IMR-90 (cell line): ENCODE data around the gene NSF. TPM values are rescaled to one million over a fixed set of nuclear protein-coding genes. Genes with fewer than 3 reads are reported as not detected.
A peak's percentile ranks its signal among the peaks of the same experiment; 100 is the strongest.

Experiments used
- ATAC-seq: fragments of 200-7000 bp; cut with Tn5 transposase; 2 replicates; pipeline ENCODE4 v1.9.1; 2020; ENCODE audit warnings: low read depth, mild to moderate bottlenecking, moderate library complexity
- BruUV-seq: library from RNA; stranded (reverse); fragments of 400-500 nt; replicated peaks from 2 replicates; lab custom pipeline; 2021; lab: Mats Ljungman, UMichigan
- CTCF ChIA-PET: fragments of 300-600 bp; formaldehyde crosslinking; extraction: SDS; loops from one replicate; lab custom pipeline; 2021; ENCODE audit warnings: antibody characterized with exemption; lab: Yijun Ruan, JAX
- POLR2A ChIA-PET: fragments of 300-600 bp; sonication (Branson Sonifier 250); formaldehyde crosslinking; loops from one replicate; lab custom pipeline; 2022; ENCODE audit warnings: antibody characterized with exemption; ENCODE audit not compliant: unreplicated experiment; lab: Charles Lee
- DNase-seq: peaks from one replicate; pipeline ENCODE4 v3.0.0; 2013
- H2AFZ ChIP-seq: replicated peaks from 2 replicates; pipeline ENCODE3; 2013; ENCODE audit warnings: low read length, mild to moderate bottlenecking; ENCODE audit not compliant: poor library complexity
- H2AK5ac ChIP-seq: 2 replicates; pipeline ENCODE4 v1.6.1; 2013; ENCODE audit warnings: low read depth, low read length, inconsistent platforms
- H2AK9ac ChIP-seq: replicated peaks from 2 replicates; pipeline ENCODE3; 2013; ENCODE audit warnings: mild to moderate bottlenecking, low read depth, low read length, moderate library complexity; ENCODE audit not compliant: poor library complexity
- H2BK120ac ChIP-seq: 2 replicates; pipeline ENCODE4 v1.6.1; 2013; ENCODE audit warnings: low read depth, low read length, inconsistent platforms
- H2BK15ac ChIP-seq: 3 replicates; pipeline ENCODE4 v1.6.1; 2013; ENCODE audit warnings: low read depth, low read length, inconsistent platforms
- H2BK20ac ChIP-seq: 2 replicates; pipeline ENCODE4 v1.6.1; 2013; ENCODE audit warnings: low read depth, mild to moderate bottlenecking, inconsistent platforms, low read length, moderate library complexity
- H2BK5ac ChIP-seq: 2 replicates; pipeline ENCODE4 v1.6.1; 2013; ENCODE audit warnings: mild to moderate bottlenecking, low read depth, low read length, inconsistent platforms; ENCODE audit not compliant: poor library complexity, severe bottlenecking
- H3K14ac ChIP-seq: replicated peaks from 2 replicates; pipeline ENCODE4 v1.6.1; 2013; ENCODE audit warnings: low read depth, low read length, inconsistent platforms
- H3K18ac ChIP-seq: 2 replicates; pipeline ENCODE4 v1.6.1; 2013; ENCODE audit warnings: low read depth, low read length, control low read depth
- H3K23ac ChIP-seq: 2 replicates; pipeline ENCODE4 v1.6.1; 2013; ENCODE audit warnings: low read depth, low read length, inconsistent platforms
- H3K27ac ChIP-seq: 2 replicates; pipeline ENCODE4 v1.5.1; 2013; ENCODE audit warnings: mild to moderate bottlenecking, control low read depth, low read length; ENCODE audit not compliant: insufficient read depth
- H3K27me3 ChIP-seq: 2 replicates; pipeline ENCODE4 v1.6.1; 2013; ENCODE audit warnings: low read length; ENCODE audit not compliant: control insufficient read depth, insufficient read depth
- H3K36me3 ChIP-seq: 2 replicates; pipeline ENCODE4 v1.6.1; 2013; ENCODE audit warnings: low read length, mixed read lengths; ENCODE audit not compliant: control insufficient read depth, insufficient read depth
- H3K4ac ChIP-seq: 2 replicates; pipeline ENCODE4 v1.6.1; 2013; ENCODE audit warnings: low read depth, low read length, inconsistent platforms
- H3K4me1 ChIP-seq: 2 replicates; pipeline ENCODE4 v1.6.1; 2013; ENCODE audit warnings: low read length, mixed read lengths; ENCODE audit not compliant: control insufficient read depth, insufficient read depth
- H3K4me2 ChIP-seq: 2 replicates; pipeline ENCODE4 v1.6.1; 2013; ENCODE audit warnings: low read depth, mild to moderate bottlenecking, control low read depth, low read length, moderate library complexity
- H3K4me3 ChIP-seq: 2 replicates; pipeline ENCODE4 v1.5.1; 2013; ENCODE audit warnings: low read depth, mild to moderate bottlenecking, control low read depth, low read length, moderate library complexity; ENCODE audit not compliant: insufficient read depth
- H3K56ac ChIP-seq: 2 replicates; pipeline ENCODE4 v1.6.1; 2013; ENCODE audit warnings: low read length, inconsistent platforms; ENCODE audit not compliant: insufficient read depth; ENCODE audit errors: extremely low read depth
- H3K79me1 ChIP-seq, 2 experiments: 2 replicates each; pipeline ENCODE4 v1.6.1; 2013; ENCODE audit warnings: low read length in 2 of 2, inconsistent platforms in 1 of 2, low read depth in 1 of 2
- H3K9ac ChIP-seq: 2 replicates; pipeline ENCODE4 v1.6.1; 2013; ENCODE audit warnings: low read depth, low read length, control low read depth
- H3K9me1 ChIP-seq: 2 replicates; pipeline ENCODE4 v1.6.1; 2013; ENCODE audit warnings: low read length, inconsistent platforms; ENCODE audit not compliant: insufficient read depth
- H3K9me3 ChIP-seq: 2 replicates; pipeline ENCODE4 v1.6.1; 2013; ENCODE audit warnings: low read length; ENCODE audit not compliant: control insufficient read depth, insufficient read depth
- H4K20me1 ChIP-seq: 2 replicates; pipeline ENCODE4 v1.6.1; 2013; ENCODE audit warnings: low read length, inconsistent platforms; ENCODE audit not compliant: insufficient read depth
- H4K5ac ChIP-seq: 2 replicates; pipeline ENCODE4 v1.6.1; 2013; ENCODE audit warnings: mild to moderate bottlenecking, low read depth, low read length, control low read depth
- H4K8ac ChIP-seq, 2 experiments: 2 replicates each; pipeline ENCODE4 v1.6.1; 2013; ENCODE audit warnings: low read depth in 2 of 2, low read length in 2 of 2, control low read depth in 1 of 2, inconsistent platforms in 1 of 2
- H4K91ac ChIP-seq: 2 replicates; pipeline ENCODE4 v1.6.1; 2013; ENCODE audit warnings: low read depth, low read length, inconsistent platforms; ENCODE audit not compliant: insufficient read depth
- FOS ChIP-seq: fragments of 150-350 bp; IDR thresholded peaks from 2 replicates; pipeline ENCODE4 v1.6.1; 2016; ENCODE audit warnings: low read depth, low read length
- MAFK ChIP-seq: IDR thresholded peaks from 2 replicates; pipeline ENCODE4 v1.6.1; 2012; ENCODE audit warnings: low read depth, low read length, improper control_type of control experiment
- MXI1 ChIP-seq: IDR thresholded peaks from 2 replicates; pipeline ENCODE4 v1.6.1; 2012; ENCODE audit warnings: low read depth, mild to moderate bottlenecking, low read length, moderate library complexity, borderline replicate concordance
- NFE2L2 ChIP-seq: fragments of 150-350 bp; IDR thresholded peaks from 2 replicates; pipeline ENCODE4 v1.6.1; 2016; ENCODE audit warnings: low read depth, mild to moderate bottlenecking, low read length
- RAD21 ChIP-seq: IDR thresholded peaks from 2 replicates; pipeline ENCODE4 v1.6.1; 2012; ENCODE audit warnings: low read length, improper control_type of control experiment
- RCOR1 ChIP-seq: IDR thresholded peaks from 2 replicates; pipeline ENCODE4 v1.6.1; 2012; ENCODE audit warnings: mild to moderate bottlenecking, low read length, improper control_type of control experiment; ENCODE audit not compliant: insufficient replicate concordance
- WGBS, 2 experiments: methylation state at CpG; one replicate each; pipeline versions ENCODE4 v1.1.5 to v1.1.7; 2013; ENCODE audit warnings: missing lambda C conversion rate in 2 of 2; ENCODE audit not compliant: insufficient read length in 1 of 2; ENCODE audit errors: extremely low coverage in 2 of 2; 5-methylcytosine and 5-hydroxymethylcytosine counted together
- dilution Hi-C: fragments of 300-500 bp; cut with HindIII; formaldehyde crosslinking; loops from one replicate; pipeline ENCODE4 v1.14.3; 2018; ENCODE audit warnings: low sequenced_read_pairs; ENCODE audit not compliant: unreplicated experiment
- in situ Hi-C: fragments of 300-500 bp; cut with MboI; formaldehyde crosslinking; loops from 3 replicates; pipeline ENCODE4 v1.14.3; 2019; ENCODE audit warnings: low sequenced_read_pairs, inconsistent platforms, mixed read lengths
- intact Hi-C: fragments of 100-400 bp; cut with micrococcal nuclease; formaldehyde crosslinking; loops from 2 replicates; pipeline ENCODE4 v1.10.0; 2022
- polyA plus RNA-seq, 3 experiments: library from polyadenylated mRNA; depleted of rRNA; stranded (reverse); fragments of >200 nt; gene quantifications; 2 replicates each; pipeline ENCODE4 v1.2.3, GENCODE V29; 2012; ENCODE audit warnings: low replicate concordance in 1 of 3
- total RNA-seq: library from RNA; depleted of rRNA; stranded (reverse); fragments of >200 nt; gene quantifications from 2 replicates; pipeline ENCODE4 v1.2.3, GENCODE V29; 2012
- TF ChIP-seq, protein P1 (sequence below): fragments of 150-350 bp; IDR thresholded peaks from 2 replicates; pipeline ENCODE4 v1.6.1; 2017; ENCODE audit warnings: mild to moderate bottlenecking, antibody characterized with exemption, low read length, low read depth

Gene NSF
- total and polyA plus RNA-seq, 2 of the 4 experiments (the other 2 are of a cell fraction): 38.9 to 110 TPM

DNA sequence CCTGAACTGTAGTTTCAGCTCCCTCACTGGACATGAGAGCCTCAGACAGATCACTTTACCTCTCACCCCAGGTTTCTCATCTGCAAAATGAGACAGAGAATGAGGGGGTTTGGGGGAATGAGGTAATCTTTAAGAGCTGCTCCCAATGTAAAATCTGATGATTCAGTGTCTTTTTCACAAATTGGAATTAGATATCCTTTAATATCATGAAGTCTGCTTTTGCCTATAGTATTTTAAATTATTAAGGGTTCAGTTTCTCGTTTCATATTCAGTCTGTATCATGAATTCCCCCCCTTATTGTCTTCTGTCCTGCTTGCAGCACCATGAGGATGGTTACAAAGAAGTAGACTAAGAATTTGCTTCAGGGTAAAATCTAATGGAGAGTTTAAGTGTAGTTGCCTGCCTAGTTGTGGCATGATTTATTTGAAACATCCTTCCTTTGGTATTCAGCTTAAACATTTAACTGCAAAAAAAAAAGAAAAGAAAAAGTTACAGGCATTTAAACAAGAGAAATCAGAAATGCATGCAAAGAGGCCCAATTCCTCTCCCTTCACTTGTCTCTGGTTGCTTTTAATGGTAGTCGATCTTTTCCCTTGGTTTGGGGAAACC, 150.8 kb downstream of the NSF start:
- Histone ChIP-seq H3K9me1 (peaks cover 13% of the 10 kb centered on the region), H3K4ac (no peak overlapping the region), H2AK9ac (no peak overlapping the region), H2AFZ (no peak overlapping the region), H2AK5ac (no peak overlapping the region), H2BK20ac (no peak overlapping the region), H3K4me1 (peaks cover 9% of the 10 kb centered on the region), H4K91ac (no peak overlapping the region), H3K27ac (no peak overlapping the region), H2BK5ac (no peak overlapping the region), H4K5ac (peak overlapping the region; percentile 39; the same call in 1 of the 2 replicates), H3K56ac (no peak overlapping the region), H2BK15ac (no peak overlapping the region), H3K9me3 (no peaks in the 10 kb centered on the region), H4K8ac (no peak overlapping the region), H3K18ac (no peak overlapping the region), H3K4me3 (no peak overlapping the region), H3K36me3 (no peaks in the 10 kb centered on the region), H3K14ac (no peak overlapping the region), H2BK120ac (no peak overlapping the region), H3K9ac (no peak overlapping the region), H3K4me2 (no peak overlapping the region), H3K27me3 (no peaks in the 10 kb centered on the region), H4K20me1 (no peaks in the 10 kb centered on the region; the same call in 1 of the 2 replicates), H3K79me1 (peaks cover 0 to 10% of the 10 kb centered on the region in 2 experiments; a peak in 1 of 4 replicates), H3K23ac (no peak overlapping the region)
- TF ChIP-seq RCOR1 (no peak), NFE2L2 (no peak), RAD21 (no peak), FOS (no peak), MAFK (0 out of 2 replicates have a peak, but pooled peaks have one; percentile 3), MXI1 (no peak)
- TF ChIP-seq, protein P1, sequence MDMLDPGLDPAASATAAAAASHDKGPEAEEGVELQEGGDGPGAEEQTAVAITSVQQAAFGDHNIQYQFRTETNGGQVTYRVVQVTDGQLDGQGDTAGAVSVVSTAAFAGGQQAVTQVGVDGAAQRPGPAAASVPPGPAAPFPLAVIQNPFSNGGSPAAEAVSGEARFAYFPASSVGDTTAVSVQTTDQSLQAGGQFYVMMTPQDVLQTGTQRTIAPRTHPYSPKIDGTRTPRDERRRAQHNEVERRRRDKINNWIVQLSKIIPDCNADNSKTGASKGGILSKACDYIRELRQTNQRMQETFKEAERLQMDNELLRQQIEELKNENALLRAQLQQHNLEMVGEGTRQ: no peak
- BruUV-seq: no TSS peak
- POLR2A ChIA-PET: no interaction called here
- ATAC-seq (no peak), DNase-seq (no peak)
- CTCF ChIA-PET: no interaction called here
- dilution Hi-C loops: no loop called here
- no CpG with 5 or more reads among the region's 2 CpGs for WGBS, 2 experiments
- in situ Hi-C loops: loop anchor here (25.0 kb wide), 1 partner anchor 1154 kb away; no protein-coding TSS in a partner anchor
- intact Hi-C loops: no loop called here
